ENCODE measurements around the gene ST6GAL1. TPM values are rescaled to one million over a fixed set of nuclear protein-coding genes. Genes with fewer than 3 reads are reported as not detected.
"Not testable (repeated sequence)": the region's sequence is repeated elsewhere in the genome, so short reads cannot be mapped to it uniquely, and the experiment has no call there.

Gene ST6GAL1
- total RNA-seq, 1 experiment from 2014 or later, result 11.8 TPM

DNA sequence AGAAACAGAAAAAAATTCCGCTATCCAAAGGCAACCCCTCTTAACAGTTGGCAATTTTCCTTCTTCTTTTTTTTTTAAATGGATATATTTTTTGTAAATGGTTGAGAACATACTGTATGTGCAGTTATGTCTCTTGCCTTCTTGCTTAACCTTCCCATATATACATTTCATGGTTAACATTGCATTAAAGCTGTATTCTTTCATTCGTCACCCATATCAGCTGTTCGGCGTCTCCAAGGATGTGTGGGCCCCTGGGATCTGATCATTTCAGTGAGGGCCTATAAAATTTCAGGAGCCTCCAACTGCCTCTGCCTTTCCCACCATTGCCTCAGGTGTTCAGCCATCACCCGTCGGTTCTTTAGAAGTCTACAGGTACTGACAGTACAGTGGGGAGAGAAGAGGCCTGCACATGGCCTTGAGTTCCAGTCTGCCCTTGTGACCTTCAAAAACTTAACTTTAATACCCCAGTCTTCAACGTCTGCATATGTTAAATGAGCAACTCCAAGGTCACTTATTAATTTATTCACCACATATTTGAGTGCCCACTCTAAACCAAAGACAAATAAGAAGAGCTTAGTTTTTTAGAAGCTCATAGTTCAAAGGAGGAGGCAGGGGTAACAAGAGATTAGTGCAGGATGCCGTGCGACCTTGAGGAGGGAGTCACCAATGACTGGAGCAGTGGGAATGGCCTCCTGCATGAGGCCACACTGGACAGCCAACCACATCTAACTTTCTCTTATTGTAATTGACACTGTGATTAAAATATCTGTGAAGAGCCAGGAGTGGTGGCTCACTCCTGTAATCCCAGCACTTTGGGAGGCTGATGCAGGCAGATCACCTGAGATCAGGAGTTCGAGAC, 6.9 kb downstream of the ST6GAL1 start:
- in situ Hi-C loops (cut with HindIII; ENCODE audit: low sequenced_read_pairs), result no loop called here
- no peak for DNase-seq (ENCODE audit: low spot score)

DNA sequence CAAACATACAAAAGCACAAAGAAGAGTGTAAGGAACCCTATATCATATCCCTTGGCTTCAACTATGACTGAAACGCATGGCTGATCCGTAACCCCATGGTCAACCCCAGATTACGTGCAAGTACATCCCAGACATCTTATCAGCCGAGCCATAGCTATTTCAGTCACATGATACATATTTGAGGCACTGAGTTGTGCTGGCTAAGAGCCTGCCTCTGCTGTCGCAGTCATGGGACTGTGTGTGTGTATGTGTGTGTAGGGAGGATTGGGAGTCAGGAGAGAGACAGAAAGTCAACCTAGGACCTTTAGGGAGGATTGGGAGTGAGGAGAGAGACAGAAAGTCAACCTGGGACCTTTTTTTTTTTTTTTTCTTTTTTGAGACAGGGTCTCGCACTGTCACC, 8.4 kb downstream of the ST6GAL1 start:
- in situ Hi-C loops (cut with HindIII; ENCODE audit: low sequenced_read_pairs), result no loop called here
- DNase-seq (ENCODE audit: low spot score), result no peak

DNA sequence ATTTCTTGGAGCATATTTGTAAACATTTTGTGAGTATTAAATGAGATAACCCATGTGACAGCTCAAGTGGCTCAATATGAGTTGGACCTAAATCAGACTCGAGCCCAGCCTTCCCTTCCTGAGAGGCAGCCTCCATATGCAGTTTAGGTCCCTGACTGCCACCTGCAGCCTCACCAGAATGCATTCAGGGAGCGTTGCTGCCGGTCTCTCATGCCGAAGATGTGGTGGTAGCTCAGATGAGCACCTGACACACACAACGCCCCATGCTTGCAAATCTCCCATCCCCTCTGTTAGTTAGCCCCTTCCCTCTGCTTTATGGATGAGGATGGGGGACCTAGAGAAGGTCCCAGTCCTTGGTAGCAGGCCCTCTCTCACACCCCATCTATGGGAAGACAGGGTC, 9.2 kb downstream of the ST6GAL1 start:
- in situ Hi-C loops (cut with HindIII; ENCODE audit: low sequenced_read_pairs), result no loop called here
- no peak for DNase-seq (ENCODE audit: low spot score)

DNA sequence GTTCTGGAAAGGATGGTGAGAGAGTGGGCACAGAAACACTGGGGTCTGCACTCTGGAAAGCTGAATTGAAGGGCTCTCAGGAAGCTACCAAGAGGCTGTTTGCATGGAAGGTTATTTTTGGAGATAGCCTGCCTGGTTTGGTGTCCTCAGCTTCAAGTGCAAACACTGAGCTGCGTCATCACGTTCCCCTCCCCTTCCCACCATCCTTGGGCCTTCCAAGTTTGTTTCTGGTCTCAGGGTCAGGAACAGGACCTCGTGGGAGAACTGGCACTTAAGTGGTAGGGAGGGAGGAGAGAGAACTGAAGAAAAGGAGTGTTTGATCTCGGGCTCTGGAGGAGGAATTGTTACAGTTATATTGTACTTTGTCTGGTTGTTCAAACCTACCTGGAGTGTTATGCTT, 10.6 kb downstream of the ST6GAL1 start:
- in situ Hi-C loops (cut with HindIII; ENCODE audit: low sequenced_read_pairs), result no loop called here
- no peak for DNase-seq (ENCODE audit: low spot score)

DNA sequence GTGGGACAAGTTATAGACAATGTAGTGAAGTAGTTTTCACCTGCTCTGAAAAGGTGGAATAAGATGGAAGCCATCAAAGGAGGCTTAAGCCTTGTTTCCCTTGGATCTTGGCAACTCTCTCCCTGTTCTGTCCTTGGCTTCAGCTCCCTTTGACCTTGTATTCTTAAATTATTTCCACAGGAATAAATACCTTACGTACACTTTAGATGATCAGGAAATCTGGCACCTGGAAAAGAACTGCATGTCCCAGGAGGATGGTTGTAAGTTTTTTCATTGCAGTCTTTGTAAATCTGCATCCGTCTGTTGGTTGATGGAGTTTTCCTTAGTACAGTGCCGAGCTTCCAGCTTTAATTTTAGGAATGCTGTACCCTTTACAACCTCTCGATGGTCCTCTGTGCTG, 11.8 kb downstream of the ST6GAL1 start:
- DNase-seq (ENCODE audit: low spot score), result no peak
- in situ Hi-C loops (cut with HindIII; ENCODE audit: low sequenced_read_pairs), result no loop called here

DNA sequence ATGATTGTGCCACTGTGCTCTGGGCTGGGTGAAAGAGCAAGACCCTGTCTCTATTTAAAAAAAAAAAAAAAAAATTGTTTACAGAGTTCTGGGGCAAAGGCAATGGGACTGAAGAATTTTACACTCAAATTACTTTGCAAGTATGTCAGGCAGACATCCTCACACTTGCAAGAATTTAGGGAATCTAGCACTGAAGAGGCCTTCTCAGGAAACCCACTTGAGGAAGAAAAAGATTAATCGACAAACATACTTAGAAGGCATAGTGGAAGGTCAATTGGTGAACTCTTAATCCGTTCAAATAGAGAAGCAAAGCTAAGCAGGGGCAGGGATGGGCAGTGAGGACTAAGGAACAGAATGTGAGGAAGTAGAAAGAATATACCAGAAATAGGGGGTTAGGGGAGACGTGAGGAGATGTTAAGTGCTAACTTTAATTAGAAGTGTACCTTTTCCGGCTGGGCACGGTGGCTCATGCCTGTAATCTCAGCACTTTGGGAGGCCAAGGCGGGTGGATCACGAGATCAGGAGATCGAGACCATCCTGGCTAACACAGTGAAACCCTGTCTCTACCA, 15.0 kb downstream of the ST6GAL1 start:
- DNase-seq (ENCODE audit: low spot score), result no peak
- in situ Hi-C loops (cut with HindIII; ENCODE audit: low sequenced_read_pairs), result no loop called here

DNA sequence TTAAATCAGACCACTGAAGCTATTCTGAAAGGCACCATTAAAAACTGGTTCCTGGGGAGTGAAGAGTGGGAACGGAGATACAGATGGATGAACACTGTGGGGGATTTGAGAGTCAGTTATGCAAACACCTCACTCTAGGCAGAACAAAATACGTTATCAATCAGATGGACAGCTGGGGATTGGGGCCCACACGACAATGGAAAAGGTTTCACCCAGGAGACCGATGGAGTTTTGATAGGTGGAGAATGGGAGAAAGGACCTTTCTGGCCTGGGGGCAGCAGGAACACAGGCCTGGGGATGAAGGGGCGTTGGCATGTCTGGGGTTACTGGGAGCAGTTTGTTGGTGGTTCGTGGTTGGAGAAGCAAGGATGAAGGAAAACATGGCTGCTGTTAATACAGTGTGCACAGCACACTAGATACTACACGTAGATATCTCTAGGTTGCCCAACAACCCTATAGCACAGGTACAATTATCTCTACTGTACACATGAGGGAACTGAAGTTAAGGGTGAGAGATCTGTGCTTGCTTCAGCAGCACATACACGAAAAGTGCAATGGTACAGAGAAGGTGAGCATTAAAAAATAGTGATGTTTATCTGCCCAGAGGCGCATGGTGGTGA, 16.5 kb downstream of the ST6GAL1 start:
- DNase-seq (ENCODE audit: low spot score), result no peak
- in situ Hi-C loops (cut with HindIII; ENCODE audit: low sequenced_read_pairs), result no loop called here

DNA sequence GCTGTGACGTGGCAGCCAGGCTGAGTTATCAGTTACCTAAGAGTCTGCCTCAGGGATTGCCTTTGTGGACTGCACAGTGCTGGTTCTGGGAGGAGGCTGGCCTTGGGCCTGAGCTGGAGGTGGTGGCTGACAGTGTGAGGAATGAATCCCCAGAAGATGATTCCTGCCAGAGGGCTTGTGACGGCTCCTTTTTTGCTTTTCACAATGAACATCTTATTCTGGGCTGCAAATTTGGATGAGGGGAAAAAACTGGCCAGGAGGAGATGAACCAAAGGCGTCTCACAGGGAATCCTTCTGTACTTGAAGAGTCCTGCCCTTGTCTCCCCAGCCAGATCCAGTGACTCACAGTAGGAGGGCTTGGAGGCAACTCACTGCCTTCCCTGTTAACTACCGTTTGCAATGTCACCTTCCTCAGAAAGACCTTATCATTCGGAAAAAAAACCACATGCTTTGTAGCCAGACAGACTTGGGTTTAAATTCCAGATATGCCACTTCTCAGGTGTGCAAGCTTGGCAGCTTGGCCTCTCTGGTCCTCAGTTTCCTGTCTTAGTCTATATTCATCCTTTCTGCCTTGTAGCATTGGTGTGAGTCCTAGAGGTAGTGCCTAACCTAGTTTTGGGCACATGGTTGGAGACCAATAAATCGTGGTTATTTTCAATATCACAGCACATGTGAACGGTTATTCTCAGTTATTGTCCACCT, 19.1 kb downstream of the ST6GAL1 start:
- DNase-seq (ENCODE audit: low spot score), result no peak
- in situ Hi-C loops (cut with HindIII; ENCODE audit: low sequenced_read_pairs), result no loop called here

DNA sequence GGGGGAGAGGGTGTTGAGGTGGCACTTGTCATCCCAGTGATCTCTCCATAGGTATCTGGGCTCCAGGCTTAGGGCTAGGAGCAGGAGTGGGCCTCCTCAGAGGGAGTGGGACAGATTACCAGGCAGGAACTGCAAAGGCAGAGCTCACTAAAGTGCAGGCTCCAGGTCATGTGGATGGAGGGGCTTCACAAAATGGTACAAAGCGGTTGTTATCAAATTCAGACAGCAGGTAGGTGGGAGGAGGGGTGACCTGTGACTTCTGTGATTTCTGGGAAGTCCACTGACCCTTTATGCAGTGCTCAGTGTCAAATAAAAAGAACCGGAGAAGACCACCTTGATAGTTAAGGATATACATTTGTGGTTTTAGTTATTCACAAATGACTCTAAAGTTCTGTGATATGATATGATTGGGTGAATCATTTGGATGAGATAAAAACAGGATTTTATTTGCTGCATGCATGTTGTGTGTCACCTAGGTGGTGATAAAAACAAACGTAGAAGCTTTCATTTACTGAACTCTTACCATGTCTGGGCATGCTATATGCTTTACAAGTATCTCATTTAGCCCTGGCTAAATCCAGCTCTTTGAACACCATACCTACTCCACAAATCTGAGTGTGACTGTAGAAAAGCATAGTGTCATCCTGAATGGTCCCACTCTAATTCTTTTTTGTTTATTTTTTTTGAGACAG, 20.2 kb downstream of the ST6GAL1 start:
- no peak for DNase-seq (ENCODE audit: low spot score)
- in situ Hi-C loops (cut with HindIII; ENCODE audit: low sequenced_read_pairs), result no loop called here

DNA sequence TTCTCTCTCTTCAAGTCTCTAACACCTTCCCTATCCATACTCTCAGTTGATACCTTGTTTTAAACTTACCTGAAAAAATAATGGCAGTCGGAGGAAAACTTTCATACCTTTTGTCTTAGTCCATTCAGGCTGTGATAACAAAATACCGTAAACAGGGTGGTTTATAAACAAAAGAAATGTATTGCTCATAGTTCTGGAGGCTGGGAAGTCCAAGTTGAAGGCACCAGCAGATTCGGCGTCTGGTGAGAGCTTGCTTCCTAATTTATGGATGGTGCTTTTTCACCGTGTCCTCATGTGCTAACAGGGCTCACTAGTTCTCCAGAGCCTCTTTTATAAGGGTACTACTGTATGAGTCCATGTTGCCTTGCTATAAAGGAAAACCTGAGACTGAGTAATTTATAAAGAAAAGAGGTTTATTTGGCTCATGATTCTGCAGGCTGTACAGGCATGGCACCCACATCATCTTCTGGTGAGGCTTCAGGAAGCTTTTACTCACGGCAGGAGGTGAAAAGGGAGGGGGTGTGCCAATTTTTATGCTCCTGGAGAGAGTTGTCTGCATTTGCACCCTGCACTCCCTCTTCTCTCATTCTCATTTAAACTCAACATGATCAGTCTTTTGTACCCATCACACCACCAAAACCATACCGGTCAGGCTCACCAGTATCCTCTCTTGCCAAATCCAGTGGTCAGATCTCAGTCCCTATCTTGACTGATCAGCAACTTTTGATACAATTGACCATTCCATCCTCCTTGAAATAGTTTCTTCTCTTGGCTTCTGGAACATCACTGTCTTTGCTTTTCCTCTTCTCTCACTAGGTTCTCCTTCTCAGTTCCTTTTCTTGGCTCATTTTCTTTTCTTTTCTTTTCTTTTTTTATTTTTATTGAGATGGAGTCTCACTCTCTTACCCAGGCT, 21.6 kb downstream of the ST6GAL1 start:
- no peak for DNase-seq (ENCODE audit: low spot score)
- in situ Hi-C loops (cut with HindIII; ENCODE audit: low sequenced_read_pairs), result no loop called here

DNA sequence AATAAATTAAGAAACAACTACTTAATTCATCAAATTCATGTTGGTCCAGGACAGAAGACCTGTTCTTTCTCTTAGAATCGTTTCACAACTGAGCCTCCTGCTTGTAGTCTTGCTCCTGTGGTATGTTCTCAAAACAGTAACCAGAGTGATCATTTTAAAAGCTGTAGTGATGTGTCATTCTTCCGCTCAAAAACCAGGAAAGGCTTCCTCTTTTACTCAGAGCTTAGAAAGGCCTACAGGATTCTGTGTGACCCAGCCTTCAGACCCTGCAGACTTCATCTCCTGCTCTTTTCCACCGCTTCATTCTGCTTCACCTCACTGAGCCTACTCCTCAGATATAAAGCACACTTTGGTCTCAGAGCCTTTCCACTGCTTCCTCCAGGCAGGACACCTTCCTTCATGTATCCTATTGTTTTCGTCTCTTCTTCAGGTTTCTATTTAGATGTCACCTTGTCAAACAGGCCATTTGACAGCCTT, 22.7 kb downstream of the ST6GAL1 start:
- in situ Hi-C loops (cut with HindIII; ENCODE audit: low sequenced_read_pairs), result no loop called here
- DNase-seq (ENCODE audit: low spot score), result no peak

DNA sequence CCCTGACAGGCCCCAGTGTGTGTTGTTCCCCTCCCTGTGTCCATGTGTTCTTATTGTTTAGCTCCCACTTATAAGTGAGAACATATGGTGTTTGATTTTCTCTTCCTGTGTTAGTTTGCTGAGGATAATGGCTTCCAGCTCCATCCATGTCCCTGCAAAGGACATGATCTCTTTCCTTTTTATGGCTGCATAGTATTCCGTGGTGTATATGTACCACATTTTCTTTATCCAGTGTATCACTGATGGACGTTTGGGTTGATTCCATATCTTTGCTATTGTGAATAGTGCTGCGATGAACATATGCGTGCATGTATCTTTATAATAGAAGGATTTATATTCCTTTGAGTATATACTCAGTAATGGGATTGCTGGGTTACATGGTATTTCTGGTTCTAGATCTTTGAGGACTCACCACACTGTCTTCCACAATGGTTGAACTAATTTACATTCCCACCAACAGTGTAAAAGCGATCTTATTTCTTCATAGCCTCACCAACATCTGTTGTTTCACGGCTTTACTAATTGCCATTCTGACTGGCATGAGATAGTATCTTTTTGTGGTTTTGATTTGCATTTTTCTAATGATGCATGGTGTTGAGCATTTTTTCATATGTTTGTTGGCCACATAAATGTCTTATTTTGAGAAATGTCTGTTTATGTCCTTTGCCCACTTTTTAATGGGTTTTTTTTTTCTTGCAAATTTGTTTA, 23.8 kb downstream of the ST6GAL1 start:
- DNase-seq (ENCODE audit: low spot score); in situ Hi-C loops (cut with HindIII; ENCODE audit: low sequenced_read_pairs): not testable (repeated sequence)

DNA sequence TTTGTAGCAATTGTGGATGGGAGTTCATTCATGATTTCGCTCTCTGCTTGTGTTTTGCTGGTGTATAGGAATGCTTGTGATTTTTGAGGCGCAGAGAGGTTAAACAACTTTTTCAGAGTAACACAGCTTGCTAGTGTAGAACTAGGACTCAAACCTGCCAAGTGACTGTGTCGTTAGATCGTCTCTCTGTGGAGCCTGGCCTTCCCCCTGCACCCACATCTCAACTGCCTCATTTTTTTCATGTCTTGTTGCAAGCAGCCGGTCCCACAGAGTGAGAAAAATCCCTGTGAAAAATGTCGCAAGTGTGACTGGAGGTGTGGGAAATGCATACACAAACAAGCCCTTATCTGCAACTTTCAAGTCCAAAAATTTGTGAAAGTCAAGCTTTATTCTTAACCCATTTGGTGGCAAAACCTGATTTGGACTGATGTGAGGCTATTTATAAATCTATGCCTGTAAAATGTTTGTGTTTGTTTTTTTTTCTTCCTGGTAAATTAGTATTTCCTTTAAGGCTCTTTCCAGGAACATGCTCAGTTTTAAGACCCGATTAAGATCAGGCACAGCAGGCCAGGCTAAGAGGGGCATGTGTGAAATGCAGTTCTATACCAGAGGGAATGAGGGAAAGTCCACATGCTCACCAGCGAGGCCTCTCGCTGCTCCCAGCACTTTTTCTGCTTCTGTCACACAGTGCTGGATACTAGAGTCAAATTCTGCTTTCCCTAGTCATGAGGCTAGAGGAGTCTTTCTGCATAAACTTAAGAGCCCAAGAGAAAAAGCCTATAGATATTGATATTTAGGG, 25.8 kb downstream of the ST6GAL1 start:
- in situ Hi-C loops (cut with HindIII; ENCODE audit: low sequenced_read_pairs), result no loop called here
- DNase-seq (ENCODE audit: low spot score), result no peak

DNA sequence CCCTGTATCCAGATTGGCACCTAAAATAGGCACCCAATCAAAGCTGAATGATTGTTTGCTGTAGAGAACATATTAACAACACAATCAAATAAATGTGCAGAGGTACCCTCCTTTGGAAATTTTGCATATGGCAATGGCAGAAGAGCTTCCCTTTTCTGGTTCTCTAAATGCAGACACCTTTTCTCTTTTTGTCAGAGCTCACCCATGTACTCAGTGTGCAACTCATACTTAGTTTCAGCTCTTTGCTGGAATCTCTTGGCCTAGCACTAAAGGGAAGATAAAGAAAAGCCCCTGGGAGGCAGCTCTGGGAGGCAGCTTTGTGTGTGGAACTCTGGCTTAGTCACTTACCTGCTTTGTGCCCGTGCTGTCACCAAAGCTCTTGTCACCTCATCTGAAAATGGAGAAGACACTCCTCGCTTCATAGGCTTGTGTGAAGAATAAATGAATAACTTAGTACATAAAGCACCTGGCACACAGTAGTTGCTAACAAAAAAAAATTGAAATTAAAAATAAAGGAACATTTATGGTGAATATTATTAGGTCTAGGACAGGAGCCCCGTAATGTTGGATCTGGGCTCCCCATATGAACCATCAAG, 28.8 kb downstream of the ST6GAL1 start:
- in situ Hi-C loops (cut with HindIII; ENCODE audit: low sequenced_read_pairs), result no loop called here

DNA sequence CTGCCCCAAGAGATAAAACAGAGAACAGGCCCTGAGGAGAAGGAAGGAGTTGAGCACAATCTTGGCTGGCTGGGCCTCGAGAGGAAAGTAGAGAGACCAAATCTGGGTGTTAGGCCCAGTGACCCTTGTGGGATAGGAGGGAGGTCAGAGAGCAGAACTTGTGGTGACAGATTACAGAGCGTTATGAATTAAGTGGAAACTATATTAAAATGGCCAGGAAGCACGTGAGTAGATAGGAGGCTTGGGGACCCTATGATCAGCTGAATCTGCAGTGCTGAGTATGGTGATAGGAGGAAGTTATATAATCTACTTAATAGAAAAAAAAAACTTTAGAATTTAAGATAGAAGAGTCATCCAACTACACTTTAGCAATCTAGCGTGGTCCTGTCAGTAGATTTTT, 30.0 kb downstream of the ST6GAL1 start:
- DNase-seq (ENCODE audit: low spot score), result no peak
- in situ Hi-C loops (cut with HindIII; ENCODE audit: low sequenced_read_pairs), result no loop called here

More for the DNA sequence above, 28.8 kb downstream of the ST6GAL1 start:
- no peak for DNase-seq (ENCODE audit: low spot score)

DNA sequence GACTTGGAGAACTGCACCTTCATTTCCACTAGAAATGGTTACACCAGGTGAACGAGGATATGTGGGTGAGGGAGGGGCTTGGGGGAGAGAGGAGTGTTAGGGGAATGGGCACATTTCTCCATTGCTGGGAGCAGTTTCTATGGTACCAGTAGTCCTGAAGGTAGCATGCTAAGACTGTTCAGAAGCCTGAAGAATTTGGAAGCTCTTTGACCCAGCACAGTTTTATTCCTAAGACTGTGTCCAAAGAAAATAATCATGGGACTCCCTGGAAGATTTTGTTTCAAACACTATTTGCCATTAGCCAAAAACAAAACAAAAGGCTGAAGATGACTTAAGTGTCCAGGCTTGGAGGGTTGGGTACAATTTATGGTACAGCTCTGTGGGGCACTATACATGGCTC, 32.1 kb downstream of the ST6GAL1 start:
- DNase-seq (ENCODE audit: low spot score), result no peak
- in situ Hi-C loops (cut with HindIII; ENCODE audit: low sequenced_read_pairs), result no loop called here

DNA sequence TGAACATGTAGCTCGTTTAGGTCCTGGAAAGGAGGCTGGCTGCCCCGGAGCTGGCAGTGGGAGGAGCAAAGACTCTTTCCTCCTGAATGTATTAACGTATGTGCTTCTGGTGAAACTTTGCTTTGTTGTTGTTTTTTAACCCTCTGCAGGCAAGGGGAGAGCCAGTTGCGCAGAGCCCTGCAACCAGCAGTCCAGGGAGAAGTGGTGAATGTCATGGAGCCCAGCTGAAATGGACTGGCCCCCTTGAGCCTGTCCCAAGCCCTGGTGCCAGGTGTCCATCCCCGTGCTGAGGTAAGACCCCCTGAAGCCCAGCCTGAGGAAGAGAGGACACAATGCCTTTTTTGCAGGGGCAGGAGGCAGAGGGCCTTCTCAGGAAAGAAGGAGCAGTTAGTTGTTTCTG, 33.3 kb downstream of the ST6GAL1 start:
- in situ Hi-C loops (cut with HindIII; ENCODE audit: low sequenced_read_pairs), result no loop called here
- no peak for DNase-seq (ENCODE audit: low spot score)
